Femur (tissue), 1 donor: Measurements from ENCODE around the gene GLDC.
"Not testable (repeated sequence)": the region's sequence is repeated elsewhere in the genome, so short reads cannot be mapped to it uniquely, and the experiment has no call there.

Source experiments
- DNase-seq: peaks from one replicate; pipeline ENCODE4 v3.0.0-alpha.2; 2017

GLDC gene

GRCh38 chr9:6562871-6563430, 82.6 kb downstream of the GLDC start:
- DNase-seq: no peak

- no peak for DNase-seq
Observed at GRCh38 chr9:6562201-6562600, 83.3 kb downstream of the GLDC start.

DNA sequence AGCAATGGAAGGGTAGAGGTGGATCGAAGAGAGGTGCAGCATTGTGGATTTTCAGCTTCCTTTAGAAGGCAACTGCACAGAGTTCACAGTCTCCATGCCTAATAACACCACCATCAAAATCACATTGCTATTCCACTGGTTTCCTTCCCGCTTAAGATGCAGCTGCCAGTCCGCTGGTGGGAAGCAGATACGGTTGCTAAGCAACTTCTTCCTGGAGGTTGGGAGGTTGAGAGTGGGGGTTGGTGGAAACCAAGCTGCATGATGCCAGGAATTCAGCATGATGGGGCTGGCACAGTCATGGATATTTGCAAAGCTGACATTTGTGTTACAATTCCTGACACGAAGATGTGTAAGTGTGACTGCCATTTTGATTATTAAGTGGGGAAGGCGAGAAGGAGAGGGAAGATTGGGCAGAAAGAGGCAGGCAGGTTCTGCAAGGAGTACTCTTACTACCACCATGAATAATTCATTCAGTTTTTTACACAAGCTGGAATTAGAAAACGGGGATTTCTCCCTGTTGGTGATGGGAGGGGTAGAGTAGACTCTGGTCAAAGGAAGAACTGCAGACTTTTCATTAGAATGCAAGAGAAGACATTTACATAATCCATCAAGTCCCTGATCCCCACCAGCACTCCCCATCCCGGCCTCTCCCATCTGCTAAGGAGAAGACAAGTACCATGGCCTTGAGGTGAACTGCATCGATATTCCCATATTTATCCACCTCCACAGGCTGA, 87.5 kb downstream of the GLDC start:
- no peak for DNase-seq

DNA sequence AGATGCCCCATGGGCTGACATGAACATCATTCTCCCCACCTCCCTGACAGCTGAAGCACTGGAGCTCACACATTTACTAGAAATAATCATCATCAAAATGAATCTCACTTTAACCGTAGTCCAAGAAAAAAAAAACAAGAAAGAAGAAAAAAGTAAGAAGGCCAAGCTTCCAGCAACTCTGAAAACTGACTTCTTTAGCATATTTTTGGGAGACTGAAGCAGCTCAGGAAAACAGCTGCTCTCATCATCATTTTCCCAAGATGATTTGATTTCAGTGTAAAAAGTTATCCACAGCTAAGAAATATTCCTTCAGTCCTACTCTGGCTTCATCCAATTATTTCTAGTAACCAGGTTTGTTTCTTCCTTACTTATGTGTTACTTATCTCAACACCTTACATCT, 91.7 kb downstream of the GLDC start:
- DNase-seq: no peak

GRCh38 chr9:6552498-6553121, 92.9 kb downstream of the GLDC start:
- no peak for DNase-seq

DNA sequence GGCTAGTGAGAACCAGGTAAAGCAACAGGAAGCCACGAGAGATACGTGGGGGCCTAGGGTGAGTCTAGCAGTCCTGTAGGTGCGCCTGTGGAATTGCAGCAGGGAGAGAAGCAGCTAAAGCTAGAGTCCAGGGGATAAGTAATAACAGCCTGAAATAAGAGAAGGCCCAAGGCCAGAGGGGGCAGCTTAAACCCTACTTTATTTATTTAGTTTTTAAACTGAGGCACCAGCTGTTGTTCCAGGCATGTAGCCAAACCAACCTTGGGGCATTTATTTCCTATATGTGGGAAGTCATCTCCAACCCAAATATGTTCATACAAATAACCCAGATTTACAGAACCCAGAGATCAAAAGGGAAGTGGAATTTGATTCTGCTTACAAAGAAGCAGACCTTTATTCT, 93.5 kb downstream of the GLDC start:
- DNase-seq: peak; percentile 45

DNA sequence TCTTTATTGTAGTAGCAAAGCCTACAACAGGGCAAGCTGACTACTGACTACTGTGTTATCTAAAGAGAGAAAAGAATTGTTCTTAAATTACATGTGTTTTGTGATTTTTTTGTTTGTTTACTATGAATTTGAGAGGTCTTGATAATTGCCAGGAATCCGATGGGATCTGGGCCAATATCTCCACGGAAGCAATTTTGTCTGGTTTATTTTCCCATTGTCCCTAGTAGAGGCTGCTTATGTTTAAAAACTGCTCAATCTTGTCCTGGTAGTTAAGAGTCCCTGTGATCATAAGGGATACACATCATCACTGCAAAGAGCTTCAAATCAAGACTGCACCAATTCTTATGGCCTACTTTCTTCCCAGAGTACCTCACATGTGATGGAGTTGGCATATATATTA, 94.4 kb downstream of the GLDC start:
- DNase-seq: no peak

- DNase-seq: no peak
Observed at GRCh38 chr9:6549106-6549800, 96.3 kb downstream of the GLDC start.

GRCh38 chr9:6545017-6545691, 100.4 kb downstream of the GLDC start:
- DNase-seq: no peak

GRCh38 chr9:6543204-6543603, 102.3 kb downstream of the GLDC start:
- no peak for DNase-seq

GRCh38 chr9:6542617-6543016, 102.9 kb downstream of the GLDC start:
- DNase-seq: not testable (repeated sequence)

- DNase-seq: no peak
Observed at GRCh38 chr9:6538666-6539071, 106.9 kb downstream of the GLDC start.

- DNase-seq: no peak
Observed at GRCh38 chr9:6535594-6535993, 109.9 kb downstream of the GLDC start.

DNA sequence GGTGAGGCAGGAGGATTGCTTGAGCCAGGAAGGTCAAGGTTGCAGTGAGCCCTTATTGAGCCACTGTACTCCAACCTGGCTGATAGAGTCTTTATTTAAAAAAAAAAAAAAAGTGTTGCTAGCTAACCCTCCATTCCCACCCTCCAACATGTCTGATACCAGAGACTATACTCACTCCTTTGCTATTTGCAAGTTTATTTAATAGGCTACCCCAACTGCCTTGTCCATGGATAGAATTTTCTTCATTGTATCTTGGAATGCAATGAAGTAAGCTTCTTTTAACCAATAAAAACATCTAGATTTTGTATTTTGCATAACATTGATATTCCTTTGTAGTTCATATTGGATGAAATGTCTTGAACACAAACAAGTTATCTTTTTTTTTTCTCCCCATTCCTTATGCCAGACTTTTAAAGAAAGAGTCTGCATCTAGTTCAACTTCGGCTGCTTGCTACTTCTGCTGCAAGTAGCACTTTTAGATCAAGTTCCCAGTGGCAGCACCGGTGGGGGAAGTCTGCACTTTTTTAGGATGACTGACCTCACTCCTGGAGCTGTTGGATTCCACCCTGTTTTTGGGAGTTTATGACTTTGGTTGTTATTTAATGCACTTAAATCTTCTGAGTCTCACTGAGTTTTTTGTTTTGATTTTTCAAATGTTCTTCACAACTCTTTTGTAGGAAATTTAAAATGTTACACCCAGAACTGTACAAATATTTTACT, 120.0 kb downstream of the GLDC start:
- DNase-seq: no peak

DNA sequence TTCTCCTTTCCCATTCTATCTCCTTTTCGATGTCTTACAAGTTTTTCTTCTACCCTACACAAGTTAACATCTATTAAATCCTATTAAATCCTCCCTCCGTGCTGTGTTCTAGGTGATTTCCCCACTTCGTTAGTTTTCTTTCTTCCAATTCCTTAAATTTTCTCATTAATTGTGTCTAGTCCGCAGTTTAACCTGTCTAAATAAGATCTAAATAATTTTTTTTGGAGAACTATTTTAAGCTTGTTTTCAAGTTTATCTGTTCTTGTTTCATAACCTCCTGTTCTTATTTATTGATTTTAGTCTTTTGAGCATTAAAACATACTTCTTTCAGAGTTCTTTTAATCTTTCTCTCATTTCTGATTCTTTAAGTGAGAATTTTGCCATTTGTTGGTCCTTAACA, 123.3 kb downstream of the GLDC start:
- DNase-seq: no peak

- DNase-seq: no peak
Observed at GRCh38 chr9:6512085-6512657, 133.4 kb downstream of the GLDC start.

DNA sequence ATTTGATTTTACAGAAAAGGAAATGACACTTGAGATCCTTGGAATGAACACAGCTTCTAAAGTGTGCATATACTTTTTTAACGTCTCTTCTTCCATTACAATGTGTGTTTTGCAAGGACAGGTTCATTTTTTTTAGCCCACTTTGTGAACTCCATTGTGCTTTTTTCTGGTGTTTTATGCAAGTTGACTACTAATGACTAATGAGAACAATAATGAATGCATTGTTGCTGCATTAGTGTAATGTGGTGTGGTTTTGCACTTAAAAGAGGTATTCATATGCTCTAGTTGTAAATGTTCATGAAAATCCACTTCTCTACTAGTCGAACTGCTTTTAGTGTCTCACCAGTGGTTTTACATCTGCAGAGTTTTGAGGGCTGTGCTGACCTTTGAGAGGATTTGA, 139.0 kb downstream of the GLDC start:
- no peak for DNase-seq

DNA sequence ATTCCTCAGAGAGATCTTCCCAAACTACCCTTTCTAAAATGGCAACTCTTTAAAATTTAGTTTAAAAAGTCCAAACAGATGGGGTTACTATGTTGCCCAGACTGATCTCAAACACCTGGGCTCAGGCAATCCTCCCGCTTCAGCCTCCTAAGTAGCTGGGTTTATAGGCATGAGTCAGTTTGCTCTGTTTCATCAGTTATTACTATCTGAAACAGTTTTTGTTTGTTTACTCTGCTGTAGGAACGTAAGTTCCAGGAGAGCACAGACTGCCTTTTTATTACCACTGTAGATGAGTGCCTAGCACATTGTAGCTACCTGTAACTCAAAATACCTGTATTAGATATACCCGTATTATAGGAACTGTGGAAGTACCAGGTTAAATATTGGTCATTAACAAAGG, 143.1 kb downstream of the GLDC start:
- DNase-seq: no peak

DNA sequence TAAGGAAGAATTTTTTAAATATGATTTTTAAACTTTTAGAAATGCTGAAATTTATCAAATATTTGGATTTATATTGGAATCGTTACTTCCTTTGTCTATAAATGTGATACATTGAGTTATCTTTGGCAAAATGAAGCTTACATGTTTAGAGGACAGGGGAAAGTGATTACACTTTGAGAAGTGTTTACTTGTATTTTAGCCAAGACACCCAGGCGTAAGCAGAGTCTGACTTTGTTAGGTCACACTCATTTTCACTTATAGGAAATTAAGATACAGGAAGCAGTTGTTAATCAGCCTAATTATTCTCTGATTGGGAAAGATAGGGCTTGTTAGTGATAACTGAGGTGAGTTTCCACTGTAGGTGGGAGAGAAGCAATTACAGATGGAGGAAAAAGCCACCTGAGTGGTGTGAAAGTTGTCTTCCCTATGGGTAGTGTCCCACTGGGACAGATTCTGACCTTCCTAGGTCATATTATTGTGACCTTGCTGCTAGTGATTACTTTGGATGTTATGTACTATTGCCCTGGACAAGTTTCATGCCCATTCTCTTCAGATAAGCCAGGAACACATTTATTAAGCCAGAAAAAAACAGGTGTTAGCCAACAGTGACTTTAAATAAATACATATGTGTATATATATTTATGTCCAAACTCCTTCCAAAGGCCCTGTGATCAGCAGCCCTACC, 143.9 kb downstream of the GLDC start:
- no peak for DNase-seq

DNA sequence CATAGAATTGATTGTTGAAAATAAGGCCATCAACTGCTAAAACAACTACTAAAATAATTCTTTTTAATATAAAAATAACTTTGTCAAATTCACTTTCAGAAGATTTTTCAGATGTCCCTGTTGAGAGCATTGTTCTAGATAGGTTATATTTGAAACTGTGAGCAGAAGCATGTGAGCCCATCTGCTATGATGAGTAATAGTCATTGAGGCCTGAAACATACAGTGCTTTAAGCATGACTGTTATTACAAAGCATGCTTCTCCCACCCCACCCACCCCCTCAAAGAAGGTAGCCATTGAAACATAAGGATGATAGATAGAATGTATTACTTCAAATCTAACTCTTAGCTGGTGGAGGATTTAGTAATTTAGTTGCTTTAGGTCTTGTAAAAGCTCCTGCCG, 146.5 kb downstream of the GLDC start:
- DNase-seq: no peak

DNA sequence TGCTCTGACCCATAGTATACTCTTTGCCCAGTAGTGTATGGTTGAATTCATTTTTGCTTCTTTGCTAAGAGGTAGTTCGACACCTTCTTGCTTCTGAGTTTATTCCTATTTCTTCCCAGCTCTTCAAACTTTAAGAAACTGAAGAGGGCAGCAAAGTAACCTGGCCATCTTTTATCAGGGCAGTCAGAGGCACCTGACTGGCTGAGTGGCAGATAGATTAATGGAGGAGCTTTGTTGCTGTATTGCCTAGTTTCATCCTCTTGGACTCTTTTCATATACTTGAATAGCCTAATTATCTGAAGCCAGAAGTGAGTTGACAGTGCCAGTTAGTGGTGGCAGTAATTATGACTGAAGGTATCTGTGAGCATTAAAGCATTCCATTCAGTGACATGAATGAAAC, 150.1 kb downstream of the GLDC start:
- no peak for DNase-seq

DNA sequence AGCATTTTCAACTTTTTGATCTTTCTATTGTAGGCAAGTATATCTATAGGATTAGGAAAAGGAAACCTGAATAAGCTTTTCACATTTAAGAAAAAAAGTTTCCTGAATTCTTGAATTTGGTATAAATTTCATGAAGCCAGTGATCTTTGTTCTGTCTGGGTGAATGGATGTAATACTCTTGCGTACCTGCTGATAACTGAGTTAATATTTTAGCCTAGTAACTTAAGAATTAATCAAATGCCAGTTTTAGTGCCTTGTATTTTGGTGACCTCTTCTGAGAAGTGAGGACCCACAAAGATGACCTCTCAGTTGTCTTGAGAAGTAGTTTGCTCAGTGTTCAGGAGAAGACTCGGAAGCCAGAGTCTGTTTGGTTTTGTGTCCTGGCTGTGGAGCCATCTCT, 154.7 kb downstream of the GLDC start:
- no peak for DNase-seq
